GM12872 (cell line): ENCODE data around the gene GFOD2.

ENCODE experiments used
- TF ChIP-seq, protein P1 (sequence below): IDR thresholded peaks from 3 replicates; pipeline ENCODE4 v1.5.1; 2011; ENCODE audit warnings: low read depth, mild to moderate bottlenecking, low read length, moderate library complexity; ENCODE audit not compliant: insufficient read depth

The GFOD2 gene

GRCh38 chr16:67673712-67674580 lies 45.2 kb downstream of the GFOD2 start:
- TF ChIP-seq, protein P1, sequence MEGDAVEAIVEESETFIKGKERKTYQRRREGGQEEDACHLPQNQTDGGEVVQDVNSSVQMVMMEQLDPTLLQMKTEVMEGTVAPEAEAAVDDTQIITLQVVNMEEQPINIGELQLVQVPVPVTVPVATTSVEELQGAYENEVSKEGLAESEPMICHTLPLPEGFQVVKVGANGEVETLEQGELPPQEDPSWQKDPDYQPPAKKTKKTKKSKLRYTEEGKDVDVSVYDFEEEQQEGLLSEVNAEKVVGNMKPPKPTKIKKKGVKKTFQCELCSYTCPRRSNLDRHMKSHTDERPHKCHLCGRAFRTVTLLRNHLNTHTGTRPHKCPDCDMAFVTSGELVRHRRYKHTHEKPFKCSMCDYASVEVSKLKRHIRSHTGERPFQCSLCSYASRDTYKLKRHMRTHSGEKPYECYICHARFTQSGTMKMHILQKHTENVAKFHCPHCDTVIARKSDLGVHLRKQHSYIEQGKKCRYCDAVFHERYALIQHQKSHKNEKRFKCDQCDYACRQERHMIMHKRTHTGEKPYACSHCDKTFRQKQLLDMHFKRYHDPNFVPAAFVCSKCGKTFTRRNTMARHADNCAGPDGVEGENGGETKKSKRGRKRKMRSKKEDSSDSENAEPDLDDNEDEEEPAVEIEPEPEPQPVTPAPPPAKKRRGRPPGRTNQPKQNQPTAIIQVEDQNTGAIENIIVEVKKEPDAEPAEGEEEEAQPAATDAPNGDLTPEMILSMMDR = no peak

DNA sequence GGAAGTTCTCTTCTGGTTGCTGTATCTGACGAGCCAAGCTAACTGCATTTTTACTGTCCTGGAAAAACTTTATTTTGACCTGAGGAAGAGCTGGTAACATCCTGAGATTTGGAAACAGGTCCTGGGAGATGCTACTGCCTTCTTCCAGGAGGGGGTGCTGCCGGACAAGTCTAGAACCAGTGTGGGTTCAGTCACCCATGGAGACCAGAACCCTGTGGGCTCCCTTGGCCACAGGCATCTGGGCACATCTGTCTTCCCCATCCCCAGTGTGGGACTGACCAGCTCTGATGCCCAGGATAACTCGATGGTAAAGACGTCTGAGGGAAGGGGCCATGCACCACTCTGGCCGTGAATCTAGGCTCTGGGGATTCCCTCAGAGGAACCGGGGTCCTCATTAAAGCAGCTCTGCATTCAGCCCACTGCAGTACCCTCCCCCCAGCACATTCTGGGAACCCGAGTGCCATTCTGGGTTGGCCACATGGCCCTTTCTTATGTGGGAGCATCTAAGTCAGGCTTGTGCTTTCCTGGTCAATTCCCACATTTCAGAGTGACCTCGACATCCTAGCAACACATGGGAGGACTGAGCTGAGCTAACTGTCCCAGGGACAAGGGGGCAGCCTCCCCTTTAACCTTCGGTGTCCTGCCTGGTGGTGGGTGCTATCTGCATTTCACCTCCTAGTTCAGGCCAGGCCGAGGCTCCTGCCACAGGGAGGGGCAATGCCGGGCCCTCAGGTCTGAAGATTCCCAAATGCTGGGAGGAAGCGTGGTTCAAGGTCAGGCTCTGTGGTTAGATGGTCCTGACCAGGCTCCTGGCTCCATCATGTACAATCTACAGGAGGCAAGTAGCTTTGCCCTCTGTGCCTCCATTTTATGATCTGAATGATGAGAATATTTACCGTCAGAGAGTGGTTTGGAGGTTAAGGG lies 46.1 kb downstream of the GFOD2 start:
- TF ChIP-seq, protein P1 = peak; percentile 91

DNA sequence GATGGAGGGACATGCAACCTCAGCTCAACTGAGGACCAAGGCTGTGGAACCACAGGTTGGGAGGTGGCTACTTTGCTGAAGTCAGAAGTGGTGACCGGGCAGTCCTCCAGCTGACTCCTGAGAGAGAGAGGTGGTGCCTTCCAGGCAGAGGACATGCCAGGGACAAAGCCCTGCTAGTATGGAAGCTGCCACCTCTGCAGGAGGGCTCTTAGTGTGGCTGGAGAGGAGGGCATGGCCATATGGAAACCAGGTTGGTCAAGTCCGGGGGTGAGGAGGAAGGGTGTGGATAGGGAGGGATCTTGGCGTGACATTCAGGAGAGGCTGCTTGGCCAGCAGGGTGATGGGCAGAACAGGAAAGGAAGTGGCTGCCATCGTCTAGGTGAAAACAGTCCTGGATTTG lies 46.8 kb downstream of the GFOD2 start:
- TF ChIP-seq, protein P1 = no peak

GRCh38 chr16:67669499-67670101 lies 49.5 kb downstream of the GFOD2 start:
- TF ChIP-seq, protein P1 = no peak

GRCh38 chr16:67668495-67669157 lies 50.5 kb downstream of the GFOD2 start:
- TF ChIP-seq, protein P1 = peak; percentile 47; the same call in 2 of the 3 replicates

GRCh38 chr16:67667817-67668494 lies 51.2 kb downstream of the GFOD2 start:
- TF ChIP-seq, protein P1 = peak; percentile 96
